HG03103 (cell line): ENCODE data around the gene DIP2A.

Source experiments
- ATAC-seq: cut with Tn5 transposase; IDR thresholded peaks from one replicate; pipeline ENCODE4 v1.9.1; 2021; ENCODE audit warnings: low read depth; ENCODE audit not compliant: unreplicated experiment

DIP2A gene

GRCh38 chr21:46607636-46608035, 148.9 kb downstream of the DIP2A start:
- ATAC-seq: no peak

- no peak for ATAC-seq
Observed at GRCh38 chr21:46608672-46609111, 150.0 kb downstream of the DIP2A start.

DNA sequence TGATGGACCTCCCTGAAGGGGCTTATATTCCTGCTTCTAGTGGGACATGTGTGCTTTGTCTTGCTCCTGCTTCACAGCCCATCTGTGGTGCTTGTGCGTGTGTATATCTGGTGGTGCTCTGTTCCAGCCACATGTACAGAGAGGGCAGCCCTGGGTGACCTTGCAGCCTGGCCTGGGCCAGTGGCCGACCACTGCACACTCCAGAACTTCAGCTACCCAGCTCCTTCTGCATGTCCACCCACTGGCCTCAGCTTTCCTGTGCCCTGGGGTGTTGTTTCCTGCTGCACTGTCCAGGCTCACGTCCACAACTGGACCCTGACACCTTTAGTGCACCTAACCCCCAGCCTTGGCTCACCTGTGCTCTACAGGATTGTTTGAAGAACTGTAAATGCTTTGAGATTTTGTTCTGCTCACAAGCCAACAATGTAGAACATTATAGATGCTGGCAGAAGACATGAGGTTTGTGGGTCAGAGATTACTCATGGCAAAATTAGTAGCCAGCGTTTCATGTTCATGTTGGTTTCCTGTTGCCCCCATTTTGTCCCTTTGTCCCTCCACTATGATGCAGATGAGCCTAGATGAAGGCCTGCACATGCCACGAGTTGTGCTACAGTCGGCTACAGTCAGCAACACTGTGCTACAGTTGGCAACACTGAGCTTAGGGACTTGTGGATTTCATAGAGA, 151.5 kb downstream of the DIP2A start:
- ATAC-seq: no peak

DNA sequence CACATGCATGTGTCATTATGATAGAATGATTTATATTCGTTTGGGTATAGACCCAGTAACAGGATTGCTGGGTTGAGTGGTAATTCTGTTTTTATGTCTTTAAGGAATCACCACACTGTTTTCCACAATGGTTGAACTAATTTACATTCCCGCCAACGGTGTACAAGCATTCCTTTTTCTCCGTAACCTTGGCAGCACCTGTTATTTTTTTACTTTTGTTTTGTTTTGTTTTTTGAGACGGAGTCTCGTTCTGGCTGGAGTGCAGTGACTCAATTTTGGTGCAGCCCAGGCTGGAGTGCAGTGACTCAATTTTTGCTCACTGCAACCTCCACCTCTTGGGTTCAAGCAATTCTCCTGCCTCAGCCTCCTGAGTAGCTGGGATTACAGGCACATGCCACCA, 154.7 kb downstream of the DIP2A start:
- ATAC-seq: no peak

- ATAC-seq: no peak
Observed at GRCh38 chr21:46616050-46616449, 157.4 kb downstream of the DIP2A start.

DNA sequence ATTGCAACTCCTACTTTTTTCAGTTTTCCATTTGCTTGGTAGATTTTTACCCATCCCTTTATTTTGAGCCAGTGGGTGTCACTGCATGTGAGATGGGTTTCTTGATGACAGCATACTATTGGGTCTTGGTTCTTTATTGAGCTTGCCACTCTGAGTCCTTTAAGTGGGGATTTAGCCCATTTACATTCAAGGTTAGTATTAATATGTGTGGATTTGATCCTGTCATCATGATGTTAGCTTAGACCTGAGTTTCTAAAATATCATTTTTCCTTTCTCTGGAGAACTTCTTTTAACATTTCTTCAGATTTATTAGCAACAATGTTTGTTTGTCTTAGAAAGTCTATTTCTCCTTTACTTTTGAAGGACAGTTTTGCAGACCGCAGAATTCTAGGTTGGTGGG, 158.0 kb downstream of the DIP2A start:
- ATAC-seq: no peak

GRCh38 chr21:46617267-46618051, 158.8 kb downstream of the DIP2A start:
- no peak for ATAC-seq

GRCh38 chr21:46618738-46619379, 160.2 kb downstream of the DIP2A start:
- ATAC-seq: no peak
